Esophagus muscularis mucosa (tissue), 3 donors: ENCODE results near the gene NCOA4.

Experiments used
- POLR2A ChIP-seq: fragments of 450-650 bp; IDR thresholded peaks from one replicate; pipeline ENCODE4 v1.6.1; 2017; ENCODE audit warnings: antibody characterized with exemption, moderate library complexity, mild to moderate bottlenecking, low read depth
- POLR2AphosphoS5 ChIP-seq, 2 donors: sonication (generic); formaldehyde crosslinking; IDR thresholded peaks; one replicate each; pipeline ENCODE4 v1.6.1; 2017; ENCODE audit warnings: antibody characterized with exemption in 2 of 2
- TF ChIP-seq, protein P1 (sequence below), 3 experiments: fragments of 200-600 bp in 2 of 3; fragments of 450-650 bp in 1 of 3; sonication (generic) in 2 of 3; IDR thresholded peaks; one replicate each; pipeline ENCODE4 v1.5.1; 2017 to 2019; ENCODE audit warnings: antibody characterized with exemption in 3 of 3, mild to moderate bottlenecking in 2 of 3, moderate library complexity in 1 of 3

DNA sequence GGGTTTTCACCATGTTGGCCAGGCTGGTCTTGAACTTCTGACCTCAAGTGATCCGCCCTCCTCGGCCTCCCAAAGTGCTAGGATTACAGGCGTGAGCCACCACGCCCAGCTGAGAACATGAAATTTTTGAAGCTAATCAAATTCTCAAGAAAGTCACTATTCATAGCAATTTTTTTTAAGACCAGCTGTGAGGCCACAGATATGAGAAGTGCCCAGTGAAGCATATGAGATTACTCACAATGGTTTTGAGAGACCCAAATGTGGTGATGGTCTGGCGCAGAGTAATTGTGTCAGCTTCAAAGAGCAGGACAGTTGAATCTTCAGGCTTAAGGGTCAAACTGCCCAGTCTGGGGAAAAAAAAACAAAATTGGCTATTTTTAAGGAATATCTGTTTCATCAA lies 16.2 kb downstream of the NCOA4 start:
- TF ChIP-seq, protein P1, sequence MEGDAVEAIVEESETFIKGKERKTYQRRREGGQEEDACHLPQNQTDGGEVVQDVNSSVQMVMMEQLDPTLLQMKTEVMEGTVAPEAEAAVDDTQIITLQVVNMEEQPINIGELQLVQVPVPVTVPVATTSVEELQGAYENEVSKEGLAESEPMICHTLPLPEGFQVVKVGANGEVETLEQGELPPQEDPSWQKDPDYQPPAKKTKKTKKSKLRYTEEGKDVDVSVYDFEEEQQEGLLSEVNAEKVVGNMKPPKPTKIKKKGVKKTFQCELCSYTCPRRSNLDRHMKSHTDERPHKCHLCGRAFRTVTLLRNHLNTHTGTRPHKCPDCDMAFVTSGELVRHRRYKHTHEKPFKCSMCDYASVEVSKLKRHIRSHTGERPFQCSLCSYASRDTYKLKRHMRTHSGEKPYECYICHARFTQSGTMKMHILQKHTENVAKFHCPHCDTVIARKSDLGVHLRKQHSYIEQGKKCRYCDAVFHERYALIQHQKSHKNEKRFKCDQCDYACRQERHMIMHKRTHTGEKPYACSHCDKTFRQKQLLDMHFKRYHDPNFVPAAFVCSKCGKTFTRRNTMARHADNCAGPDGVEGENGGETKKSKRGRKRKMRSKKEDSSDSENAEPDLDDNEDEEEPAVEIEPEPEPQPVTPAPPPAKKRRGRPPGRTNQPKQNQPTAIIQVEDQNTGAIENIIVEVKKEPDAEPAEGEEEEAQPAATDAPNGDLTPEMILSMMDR (IDR thresholded peaks at IDR 0.05) = no peak
- TF ChIP-seq POLR2A (no peak), POLR2AphosphoS5 (IDR thresholded peaks at IDR 0.05) (no peak)
